Measurements from ENCODE around the gene SCARF2.

The SCARF2 gene

DNA sequence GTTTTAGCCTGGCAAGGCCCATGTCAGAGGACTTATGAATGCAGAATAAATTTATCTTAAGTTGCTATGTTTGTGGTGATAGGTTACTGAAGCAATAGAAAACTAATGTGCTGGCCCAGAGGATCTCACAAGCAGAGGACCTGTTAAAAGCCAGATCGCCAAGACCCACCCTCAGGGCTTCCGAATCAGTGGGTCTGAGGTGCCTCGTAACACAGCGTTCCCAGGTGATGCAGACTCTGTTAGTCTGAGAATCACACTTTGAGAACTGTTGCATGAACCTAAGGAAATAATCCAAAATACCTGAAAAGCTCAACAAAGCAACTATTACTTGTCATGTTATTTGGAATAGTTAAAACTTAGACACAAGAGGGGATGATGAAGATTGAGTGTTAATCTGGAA lies 6.7 kb upstream of the SCARF2 start:
- in situ Hi-C loops (cut with MboI; ENCODE audit: low pct_unique_long_range_greater_than_20kb, low sequenced_read_pairs) = no loop called here
- no peak for DNase-seq

DNA sequence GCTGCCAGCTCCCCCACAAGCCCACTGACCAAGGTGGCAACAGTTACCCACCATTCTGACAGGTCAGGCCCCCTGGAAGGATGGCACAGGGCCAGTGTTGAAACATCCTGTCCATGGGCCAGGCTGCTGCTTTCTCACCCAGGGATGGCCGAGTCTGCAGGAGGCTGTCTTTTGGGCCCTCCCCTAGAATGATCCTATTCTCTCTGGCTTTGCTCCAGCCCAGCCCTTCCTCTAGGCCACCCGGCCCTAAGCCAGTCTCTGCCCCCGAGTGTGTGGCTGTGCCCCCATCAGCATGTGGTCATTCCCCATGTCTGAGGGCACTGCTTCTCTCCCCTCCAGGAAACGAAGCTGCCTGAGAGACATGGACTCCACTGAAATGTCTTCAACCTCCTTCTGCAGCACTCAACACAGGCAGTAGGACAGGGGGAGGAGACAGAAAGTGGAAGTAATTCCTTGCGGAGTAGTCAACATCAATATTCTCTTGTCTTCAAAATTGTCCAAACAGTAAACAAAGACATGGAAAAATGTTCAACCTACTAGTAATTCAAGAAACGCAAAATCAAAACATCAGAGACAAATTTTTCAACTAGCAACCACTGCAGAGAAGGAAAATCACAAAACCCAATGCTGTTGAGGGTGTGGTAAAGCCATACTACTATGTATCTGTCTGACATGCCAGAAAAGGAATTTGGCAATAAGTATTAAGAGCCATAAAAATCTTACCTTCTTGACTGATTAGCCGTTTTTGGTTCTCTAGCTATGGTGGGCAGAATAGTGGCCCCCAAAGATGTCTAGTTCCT lies 5.1 kb upstream of the SCARF2 start:
- DNase-seq = no peak
- in situ Hi-C loops (cut with MboI; ENCODE audit: low pct_unique_long_range_greater_than_20kb, low sequenced_read_pairs) = no loop called here

GRCh38 chr22:20441631-20442484 lies 4.2 kb upstream of the SCARF2 start:
- in situ Hi-C loops (cut with MboI; ENCODE audit: low pct_unique_long_range_greater_than_20kb, low sequenced_read_pairs) = no loop called here
- no peak for DNase-seq

DNA sequence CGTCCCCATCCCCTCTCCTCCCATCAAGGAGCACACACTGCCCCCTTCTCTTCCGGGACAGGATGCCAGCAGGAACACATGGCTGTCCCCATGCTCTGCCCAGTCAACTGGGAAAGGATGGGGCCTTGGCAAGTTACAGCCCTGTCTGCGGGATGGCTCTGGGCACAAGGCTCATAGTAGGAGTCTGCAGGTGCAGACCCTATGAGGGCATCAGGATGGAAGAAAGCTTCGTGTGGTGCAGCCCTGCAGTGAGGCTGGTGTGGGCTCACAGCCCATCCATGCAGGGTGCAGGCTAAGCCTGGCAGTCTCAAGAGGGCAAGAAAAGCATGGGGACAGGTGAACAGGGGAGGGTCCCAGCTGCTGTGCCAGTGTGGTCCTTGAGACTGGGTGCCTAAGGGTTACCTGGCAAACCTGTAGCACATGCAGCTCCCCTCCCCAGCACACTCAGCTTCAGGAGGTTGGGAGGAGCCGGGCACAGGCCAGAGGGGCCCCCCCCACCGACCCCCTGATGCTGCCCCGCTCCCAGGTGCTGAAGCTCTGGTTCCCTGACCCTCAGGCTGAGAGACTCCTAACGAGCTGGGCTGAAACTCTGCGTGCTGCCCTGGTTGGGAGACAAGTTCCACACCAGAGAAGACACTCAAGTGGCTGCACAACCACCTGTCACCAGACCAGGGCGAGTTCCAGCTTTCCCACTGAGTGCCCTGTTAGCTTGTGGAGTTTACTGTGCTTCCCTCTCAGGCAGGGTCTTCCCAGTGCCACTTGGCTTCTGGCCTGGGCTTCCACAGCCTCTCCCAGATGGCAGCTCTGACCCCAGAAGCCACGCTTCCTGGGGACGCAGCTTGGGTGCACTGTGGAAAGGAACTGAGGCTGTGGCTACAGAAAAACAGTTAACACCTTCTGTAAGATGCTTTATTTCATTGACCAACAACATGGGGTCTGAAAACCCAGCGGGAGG lies 3.3 kb upstream of the SCARF2 start:
- in situ Hi-C loops (cut with MboI; ENCODE audit: low pct_unique_long_range_greater_than_20kb, low sequenced_read_pairs) = no loop called here
- DNase-seq = no peak

DNA sequence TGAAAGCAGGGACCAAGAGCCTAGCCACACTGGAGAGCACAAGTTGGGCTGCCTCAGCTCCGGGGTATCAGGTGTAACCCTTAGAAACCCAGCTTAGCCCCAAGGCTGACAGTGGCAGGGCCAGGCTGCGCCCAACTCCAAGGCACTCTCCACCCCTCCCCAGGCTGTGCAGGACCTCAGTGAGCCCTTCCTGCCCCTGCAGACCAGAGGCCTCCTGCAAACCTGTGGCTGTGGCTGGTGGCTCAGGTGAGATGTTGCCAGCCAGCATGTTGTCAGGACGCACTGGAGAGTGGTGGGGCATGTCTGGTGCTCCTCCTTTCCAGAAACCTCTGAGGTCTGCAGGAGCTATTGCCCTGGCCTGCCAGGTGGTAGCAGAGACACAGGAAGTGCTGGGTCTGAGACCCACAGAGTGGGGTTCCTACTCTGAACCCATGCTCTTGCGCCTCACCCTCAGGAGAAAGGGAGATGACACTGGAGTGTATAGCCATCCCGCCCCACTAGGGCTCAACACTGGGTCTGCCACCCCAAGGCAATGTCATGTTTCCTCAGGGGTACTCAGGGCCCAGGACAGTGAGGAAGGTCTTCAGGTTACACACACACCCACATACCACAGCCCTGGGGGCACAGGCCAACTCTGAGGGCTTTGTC lies 2.4 kb upstream of the SCARF2 start:
- in situ Hi-C loops (cut with MboI; ENCODE audit: low pct_unique_long_range_greater_than_20kb, low sequenced_read_pairs) = no loop called here

GRCh38 chr22:20439556-20439927 lies 1.9 kb upstream of the SCARF2 start:
- in situ Hi-C loops (cut with MboI; ENCODE audit: low pct_unique_long_range_greater_than_20kb, low sequenced_read_pairs) = no loop called here
- DNase-seq = no peak

More for the DNA sequence above, 2.4 kb upstream of the SCARF2 start:
- DNase-seq = no peak

DNA sequence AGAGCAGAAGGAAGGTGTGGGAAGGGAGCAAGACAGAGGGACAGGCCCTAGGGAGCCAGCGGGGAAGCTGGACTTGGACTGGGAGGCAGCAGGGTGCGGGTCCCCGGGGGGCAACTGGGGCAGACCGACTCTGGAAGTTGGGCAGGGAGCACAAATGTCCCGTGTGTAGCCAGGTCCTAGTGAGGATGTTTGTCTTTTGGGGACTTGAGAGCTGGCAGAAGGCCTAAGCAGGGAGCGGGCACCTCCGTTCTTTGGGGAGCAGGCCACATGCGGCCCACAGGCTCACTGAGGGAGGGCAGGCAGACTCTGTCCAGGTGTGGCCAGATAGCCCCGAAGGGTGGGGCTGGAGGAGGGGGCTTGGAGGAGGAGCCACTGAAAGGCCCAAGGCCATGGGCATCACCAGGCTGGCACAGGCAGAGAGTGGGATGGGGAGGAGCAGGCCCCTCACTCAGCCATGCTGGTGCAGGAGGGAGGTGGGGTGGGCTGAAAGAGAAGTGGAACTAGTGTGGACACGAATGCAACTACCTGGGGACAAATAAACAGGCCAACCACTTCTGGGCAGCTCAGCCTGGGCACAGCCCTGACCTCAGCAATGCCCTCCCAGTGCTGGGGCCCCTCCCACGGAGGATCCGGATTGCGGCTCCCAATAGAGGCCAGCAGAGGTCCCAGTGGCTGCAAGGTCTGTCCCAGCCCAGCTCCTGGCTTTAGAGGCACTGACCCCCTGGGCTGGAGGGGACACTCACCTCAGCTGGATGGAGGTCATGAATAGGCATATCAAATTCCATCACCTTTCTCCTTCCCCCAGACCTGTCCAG lies 1.3 kb upstream of the SCARF2 start:
- DNase-seq = no peak
- in situ Hi-C loops (cut with MboI; ENCODE audit: low pct_unique_long_range_greater_than_20kb, low sequenced_read_pairs) = no loop called here

DNA sequence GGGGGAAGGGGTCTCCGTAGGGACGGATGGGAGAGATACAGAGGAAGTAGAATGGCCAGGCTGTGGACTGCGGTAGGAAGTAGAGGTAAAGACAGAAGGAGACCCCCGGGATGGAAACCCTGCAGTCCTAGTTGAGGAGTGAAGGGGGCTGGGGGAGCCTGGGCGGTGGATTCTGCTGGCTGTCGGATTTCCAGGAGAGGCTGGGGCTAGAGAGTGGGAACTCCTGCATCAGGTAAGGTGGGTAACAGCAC lies 727 bp upstream of the SCARF2 start:
- in situ Hi-C loops (cut with MboI; ENCODE audit: low pct_unique_long_range_greater_than_20kb, low sequenced_read_pairs) = no loop called here
- DNase-seq = no peak

GRCh38 chr22:20436768-20437612 lies 635 bp downstream of the SCARF2 start:
- DNase-seq = no peak
- in situ Hi-C loops (cut with MboI; ENCODE audit: low pct_unique_long_range_greater_than_20kb, low sequenced_read_pairs) = no loop called here

DNA sequence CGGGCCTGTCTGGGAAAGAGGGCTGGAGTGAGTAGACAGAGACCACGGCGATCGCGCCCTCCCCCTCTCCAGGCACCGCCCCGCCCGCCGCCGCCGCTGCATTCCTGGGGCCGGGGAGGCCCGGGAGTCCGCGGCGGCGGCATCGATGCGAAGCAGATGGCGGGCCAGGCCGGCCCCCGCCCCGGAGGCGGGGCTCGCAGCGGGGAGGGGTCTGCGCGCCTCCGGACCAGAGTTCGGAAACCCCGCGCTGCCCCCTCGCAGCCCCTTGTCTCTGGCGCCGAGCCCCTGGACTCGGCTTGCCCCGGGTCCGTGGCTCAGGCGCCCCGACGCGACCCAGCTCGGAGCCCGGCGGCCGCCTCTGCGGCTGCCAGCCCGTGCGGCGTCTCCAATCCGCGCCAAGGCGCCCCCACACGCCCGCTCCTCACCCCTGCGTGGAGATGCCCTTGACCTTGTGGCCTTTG lies 1.3 kb downstream of the SCARF2 start:
- in situ Hi-C loops (cut with MboI; ENCODE audit: low pct_unique_long_range_greater_than_20kb, low sequenced_read_pairs) = no loop called here
- DNase-seq = no peak

- in situ Hi-C loops (cut with MboI; ENCODE audit: low pct_unique_long_range_greater_than_20kb, low sequenced_read_pairs) = no loop called here
- DNase-seq = no peak
Observed at GRCh38 chr22:20435436-20436306, 2.0 kb downstream of the SCARF2 start.

- DNase-seq = no peak
- in situ Hi-C loops (cut with MboI; ENCODE audit: low pct_unique_long_range_greater_than_20kb, low sequenced_read_pairs) = no loop called here
Observed at GRCh38 chr22:20434773-20435172, 2.9 kb downstream of the SCARF2 start.

DNA sequence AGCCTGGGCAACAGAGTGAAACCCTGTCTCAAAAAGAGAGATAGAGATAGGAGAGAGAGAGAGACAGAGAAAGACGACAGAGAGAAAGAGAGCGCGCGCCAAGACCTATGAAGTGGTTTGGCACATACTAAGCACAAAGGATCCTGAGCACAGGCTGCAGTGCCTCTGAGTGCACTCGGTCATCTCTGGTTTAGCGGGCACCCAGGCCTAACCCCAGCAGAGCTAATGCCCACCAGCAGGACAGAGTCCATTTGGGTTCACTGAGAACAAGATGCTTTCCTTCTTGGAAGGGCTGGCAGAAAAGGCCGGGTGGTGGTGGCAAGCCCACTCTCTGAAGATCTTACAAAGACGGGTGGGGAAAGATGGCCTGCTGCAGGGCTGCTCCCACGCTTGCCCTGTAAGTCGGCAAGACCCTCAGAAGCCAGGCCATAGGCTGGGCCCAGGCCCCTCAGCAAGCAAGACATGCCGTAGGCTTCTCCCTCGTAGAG lies 3.3 kb downstream of the SCARF2 start:
- in situ Hi-C loops (cut with MboI; ENCODE audit: low pct_unique_long_range_greater_than_20kb, low sequenced_read_pairs) = no loop called here
- DNase-seq = no peak

DNA sequence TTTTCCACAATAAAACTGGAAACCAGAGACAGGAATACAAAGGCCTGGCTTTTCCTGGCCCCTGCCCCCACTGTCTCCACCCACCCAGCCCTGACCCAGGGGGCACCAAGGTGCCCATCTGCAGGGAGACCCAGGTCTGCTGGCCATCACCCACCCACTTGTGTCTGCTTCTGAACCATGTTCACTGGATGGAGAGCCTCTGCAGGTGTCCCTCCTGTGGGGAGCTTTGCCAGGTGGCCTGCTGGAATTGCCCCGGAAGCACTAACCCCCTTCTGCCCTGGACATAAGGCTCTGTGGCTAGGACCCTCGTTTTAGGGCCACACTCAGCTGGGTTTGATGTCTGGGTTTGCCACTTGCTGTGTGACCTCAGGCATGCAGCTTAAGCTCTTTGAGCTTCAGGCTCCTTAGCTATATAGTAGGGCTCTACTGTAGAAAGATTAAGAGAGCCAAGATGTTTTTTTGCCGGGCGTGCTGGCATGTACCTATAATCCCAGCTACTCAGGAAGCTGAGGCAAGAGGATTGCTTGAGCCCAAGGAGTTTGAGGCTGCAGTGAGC lies 3.9 kb downstream of the SCARF2 start:
- no peak for DNase-seq
- in situ Hi-C loops (cut with MboI; ENCODE audit: low pct_unique_long_range_greater_than_20kb, low sequenced_read_pairs) = no loop called here

DNA sequence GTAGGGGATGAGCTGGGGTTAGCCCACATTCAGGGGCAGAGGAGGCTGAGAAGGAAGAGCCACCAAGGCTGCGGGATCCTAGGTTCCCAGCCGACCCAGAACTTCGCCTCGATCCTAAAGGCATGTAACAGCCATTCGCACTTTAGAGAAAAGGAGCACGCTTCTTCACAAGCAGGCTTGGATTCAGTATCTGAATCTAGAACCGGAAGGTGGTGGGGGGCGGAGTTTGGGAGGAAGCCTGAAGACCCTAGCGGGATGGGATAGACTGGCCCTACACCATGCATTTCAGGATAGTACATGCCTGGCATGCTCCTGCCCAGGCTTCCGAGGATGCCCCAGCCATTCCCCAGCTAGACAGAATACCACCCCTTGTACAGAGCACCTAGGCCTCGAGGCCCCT lies 4.4 kb downstream of the SCARF2 start:
- no peak for DNase-seq
- in situ Hi-C loops (cut with MboI; ENCODE audit: low pct_unique_long_range_greater_than_20kb, low sequenced_read_pairs) = no loop called here

GRCh38 chr22:20432244-20432686 lies 5.4 kb downstream of the SCARF2 start:
- in situ Hi-C loops (cut with MboI; ENCODE audit: low pct_unique_long_range_greater_than_20kb, low sequenced_read_pairs) = no loop called here
- no peak for DNase-seq
